Endothelial cell of umbilical vein (primary cell): Measurements from ENCODE around the gene DENND1A. TPM values are rescaled to one million over a fixed set of nuclear protein-coding genes. Genes with fewer than 3 reads are reported as not detected.
"Not testable (repeated sequence)": the region's sequence is repeated elsewhere in the genome, so short reads cannot be mapped to it uniquely, and the experiment has no call there.

Experiments
- BruUV-seq: library from RNA; stranded (reverse); fragments of 400-500 nt; replicated peaks from 2 replicates; lab custom pipeline; 2021; lab: Mats Ljungman, UMichigan
- CTCF ChIA-PET: fragments of 300-600, 350-600 bp; sonication (Branson Sonifier 250); formaldehyde crosslinking; loops from one replicate; lab custom pipeline; 2021; ENCODE audit warnings: antibody characterized with exemption, inconsistent platforms; lab: Charles Lee
- POLR2A ChIA-PET: fragments of 300-600, 350-600 bp; sonication (Branson Sonifier 250); formaldehyde crosslinking; loops from one replicate; lab custom pipeline; 2021; ENCODE audit warnings: antibody characterized with exemption, inconsistent platforms; lab: Charles Lee
- DNase-seq: peaks from one replicate; pipeline ENCODE4 v3.0.0-alpha.2; 2011; ENCODE audit warnings: low read depth, low spot score
- FAIRE-seq: peaks from 2 replicates; lab custom pipeline; 2011; peaks lifted over from hg19 to GRCh38; lab: Jason Lieb, UNC
- H2AFZ ChIP-seq: 2 replicates; pipeline ENCODE4 v1.6.0; 2012; ENCODE audit warnings: low read depth, low read length, control low read depth, inconsistent platforms
- H3K27ac ChIP-seq: 2 replicates; pipeline ENCODE4 v1.5.1; 2011; ENCODE audit warnings: low read depth, mild to moderate bottlenecking, control low read depth, low read length, moderate library complexity; ENCODE audit not compliant: insufficient read depth
- H3K27me3 ChIP-seq, 2 experiments: 2 replicates each; pipeline versions ENCODE4 v1.6.0 to v1.6.1; 2011; ENCODE audit warnings: low read length in 2 of 2, mixed read lengths in 1 of 2; ENCODE audit not compliant: control insufficient read depth in 2 of 2, insufficient read depth in 2 of 2
- H3K36me3 ChIP-seq, 2 experiments: 2 replicates in 1 of 2; 3 replicates in 1 of 2; pipeline ENCODE4 v1.5.1; 2011; ENCODE audit warnings: low read length in 2 of 2, mild to moderate bottlenecking in 1 of 2, moderate library complexity in 1 of 2; ENCODE audit not compliant: control insufficient read depth in 2 of 2, insufficient read depth in 2 of 2; ENCODE audit errors: extremely low read depth in 1 of 2
- H3K4me1 ChIP-seq: 3 replicates; pipeline ENCODE4 v1.5.1; 2011; ENCODE audit warnings: mild to moderate bottlenecking, low read length; ENCODE audit not compliant: control insufficient read depth, insufficient read depth; ENCODE audit errors: extremely low read depth
- H3K4me2 ChIP-seq: 2 replicates; pipeline ENCODE4 v1.6.1; 2011; ENCODE audit warnings: low read length, control low read depth, mixed read lengths; ENCODE audit not compliant: insufficient read depth
- H3K4me3 ChIP-seq, 3 experiments: fragments of 200-600 bp in 1 of 3; sonication (generic), shearing (Covaris generic) in 1 of 3; replicated peaks in 1 of 3; 2 replicates each; pipeline ENCODE4 v1.5.1; 2011 to 2016; ENCODE audit warnings: control low read depth in 3 of 3, low read length in 3 of 3, mild to moderate bottlenecking in 2 of 3, inconsistent platforms in 1 of 3, low read depth in 1 of 3, moderate library complexity in 1 of 3; ENCODE audit not compliant: insufficient read depth in 1 of 3
- H3K79me2 ChIP-seq: 2 replicates; pipeline ENCODE4 v1.6.0; 2012; ENCODE audit warnings: low read length, inconsistent platforms; ENCODE audit not compliant: control insufficient read depth, insufficient read depth
- H3K9ac ChIP-seq: replicated peaks from 2 replicates; pipeline ENCODE3; 2011; ENCODE audit warnings: low read length, control low read depth; ENCODE audit not compliant: insufficient read depth; ENCODE audit errors: extremely low read depth
- H3K9me1 ChIP-seq: replicated peaks from 3 replicates; pipeline ENCODE4 v1.6.0; 2011; ENCODE audit warnings: mild to moderate bottlenecking, low read length; ENCODE audit not compliant: control insufficient read depth, insufficient read depth; ENCODE audit errors: extremely low read depth
- H3K9me3 ChIP-seq: replicated peaks from 2 replicates; pipeline ENCODE4 v1.5.1; 2012; ENCODE audit warnings: low read length, inconsistent platforms; ENCODE audit not compliant: control insufficient read depth, insufficient read depth
- H4K20me1 ChIP-seq: replicated peaks from 2 replicates; pipeline ENCODE3; 2011; ENCODE audit warnings: mild to moderate bottlenecking, low read length; ENCODE audit not compliant: control insufficient read depth, insufficient read depth; ENCODE audit errors: extremely low read depth
- CTCF ChIP-seq, 2 donors: IDR thresholded peaks; 1 replicate in 1 of 2; 2 replicates in 1 of 2; pipeline ENCODE4 v1.5.1; 2011; ENCODE audit warnings: low read length in 2 of 2, mild to moderate bottlenecking in 2 of 2, moderate library complexity in 2 of 2, control low read depth in 1 of 2, inconsistent platforms in 1 of 2, low read depth in 1 of 2; ENCODE audit not compliant: insufficient read depth in 1 of 2; ENCODE audit errors: extremely low read depth in 1 of 2
- EZH2 ChIP-seq: IDR thresholded peaks from 2 replicates; pipeline ENCODE4 v1.6.1; 2012; ENCODE audit warnings: borderline replicate concordance, low read depth, mild to moderate bottlenecking, moderate library complexity, low read length, inconsistent platforms; ENCODE audit not compliant: severe bottlenecking
- FOS ChIP-seq: IDR thresholded peaks from 2 replicates; pipeline ENCODE4 v1.6.1; 2011; ENCODE audit warnings: mild to moderate bottlenecking, low read length, moderate library complexity, borderline replicate concordance; ENCODE audit not compliant: insufficient read depth
- GATA2 ChIP-seq: IDR thresholded peaks from 2 replicates; pipeline ENCODE4 v1.7.0; 2011; ENCODE audit warnings: low read depth, mild to moderate bottlenecking, moderate library complexity, mixed read lengths, low read length; ENCODE audit not compliant: insufficient read length, insufficient read depth
- JUN ChIP-seq: IDR thresholded peaks from 2 replicates; pipeline ENCODE4 v1.6.1; 2011; ENCODE audit warnings: borderline replicate concordance, low read depth; ENCODE audit not compliant: insufficient read length, insufficient read depth
- MAX ChIP-seq: IDR thresholded peaks from 2 replicates; pipeline ENCODE4 v1.6.1; 2011; ENCODE audit not compliant: insufficient read depth, insufficient read length
- MYC ChIP-seq: IDR thresholded peaks from one replicate; pipeline ENCODE4 v1.6.1; 2011; ENCODE audit warnings: mild to moderate bottlenecking, low read depth, low read length
- POLR2A ChIP-seq: IDR thresholded peaks from 2 replicates; pipeline ENCODE4 v1.6.1; 2012; ENCODE audit warnings: low read depth, mild to moderate bottlenecking, control low read depth, low read length
- POLR2AphosphoS5 ChIP-seq: IDR thresholded peaks from 2 replicates; pipeline ENCODE4 v1.6.1; 2012; ENCODE audit warnings: low read depth, mild to moderate bottlenecking, control low read depth, low read length, moderate library complexity; ENCODE audit not compliant: insufficient read depth
- dilution Hi-C: fragments of 300-500 bp; cut with MboI; formaldehyde crosslinking; loops from one replicate; pipeline ENCODE4 v1.15.0; 2019; ENCODE audit warnings: low sequenced_read_pairs; ENCODE audit not compliant: extremely low pct_ligation_motif_present
- intact Hi-C: fragments of 100-400 bp; cut with micrococcal nuclease; formaldehyde crosslinking; loops from one replicate; pipeline ENCODE4 v1.10.0; 2022
- polyA plus RNA-seq, 4 experiments: library from polyadenylated mRNA; depleted of rRNA in 3 of 4; stranded (reverse) in 3 of 4; unstranded in 1 of 4; fragments of >200 nt; gene quantifications; 2 replicates each; pipeline versions ENCODE4 v1.2.1 to v1.2.3, GENCODE V29; 2011 to 2012; ENCODE audit warnings: missing spikeins in 1 of 4
- total RNA-seq: library from RNA; stranded (reverse); gene quantifications from 2 replicates; pipeline ENCODE4 v1.2.3, GENCODE V29; 2021

Gene DENND1A
- total and polyA plus RNA-seq, 2 donors (not counting 3 experiments of a cell fraction or from before 2014, with no cell fraction given) = 18.5 to 24.5 TPM

DNA sequence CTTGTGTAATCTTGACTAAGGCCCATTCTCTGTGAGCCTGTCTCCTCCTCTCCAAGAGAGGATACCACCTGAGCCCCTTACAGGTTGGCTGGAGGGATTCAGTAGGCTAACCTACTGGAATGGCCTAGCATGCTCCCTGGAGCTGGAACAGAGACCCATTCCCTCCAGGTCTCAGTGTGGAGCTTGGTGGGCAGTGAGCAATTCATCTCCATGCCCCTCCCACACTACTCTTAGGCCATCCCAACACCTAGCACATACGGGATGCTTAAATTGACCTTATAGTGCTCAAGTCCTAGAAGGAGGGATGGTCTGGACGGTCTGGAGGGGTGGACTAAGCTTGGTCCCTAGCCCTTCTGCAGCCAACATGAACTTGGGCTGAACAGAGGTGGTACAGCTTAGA, 498.3 kb downstream of the DENND1A start:
- DNase-seq = no peak
- CTCF ChIA-PET = no interaction called here
- intact Hi-C loops = no loop called here

GRCh38 chr9:123428450-123428849, 501.5 kb downstream of the DENND1A start:
- BruUV-seq, POLR2A ChIA-PET, H3K27me3 ChIP-seq, H3K79me2 ChIP-seq, H3K4me2 ChIP-seq, H2AFZ ChIP-seq, intact Hi-C loops, H3K9ac ChIP-seq, DNase-seq, H3K27ac ChIP-seq, H3K4me3 ChIP-seq, H3K36me3 ChIP-seq, FAIRE-seq, H3K9me1 ChIP-seq, H3K4me1 ChIP-seq, dilution Hi-C loops, CTCF ChIA-PET, H3K9me3 ChIP-seq, H4K20me1 ChIP-seq: not testable (repeated sequence)

More for the DNA sequence above, 498.3 kb downstream of the DENND1A start:
- H3K9me1 ChIP-seq = no peaks in the 10 kb centered on the region
- H3K27ac ChIP-seq = no peak overlapping the region
- FAIRE-seq = no peak
- H3K36me3 ChIP-seq = no peaks in the 10 kb centered on the region
- no peaks in the 10 kb centered on the region for H3K27me3 ChIP-seq
- no TSS peak for BruUV-seq
- H3K4me2 ChIP-seq = no peak overlapping the region
- no peaks in the 10 kb centered on the region for H3K9me3 ChIP-seq
- POLR2A ChIA-PET = no interaction called here
- H4K20me1 ChIP-seq = no peaks in the 10 kb centered on the region
- H3K79me2 ChIP-seq = no peaks in the 10 kb centered on the region
- no peak overlapping the region for H3K4me3 ChIP-seq
- no peak overlapping the region for H2AFZ ChIP-seq
- dilution Hi-C loops = no loop called here
- H3K9ac ChIP-seq = no peak overlapping the region
- H3K4me1 ChIP-seq = no peaks in the 10 kb centered on the region
- TF ChIP-seq EZH2 (no peak), POLR2A (no peak), CTCF (IDR thresholded peaks at IDR 0.05; ENCODE audit: extremely low read depth in 1 of 2, insufficient read depth in 1 of 2, low read depth in 1 of 2, low read length in 2 of 2) (no peak), GATA2 (no peak), FOS (no peak), MAX (no peak), POLR2AphosphoS5 (no peak), MYC (no peak), JUN (no peak)
